GM21367 (cell line): Measurements from ENCODE around the gene SLC17A1.

Source experiments
- ATAC-seq: cut with Tn5 transposase; IDR thresholded peaks from one replicate; pipeline ENCODE4 v1.9.1; 2021; ENCODE audit not compliant: unreplicated experiment

SLC17A1 gene, protein sequence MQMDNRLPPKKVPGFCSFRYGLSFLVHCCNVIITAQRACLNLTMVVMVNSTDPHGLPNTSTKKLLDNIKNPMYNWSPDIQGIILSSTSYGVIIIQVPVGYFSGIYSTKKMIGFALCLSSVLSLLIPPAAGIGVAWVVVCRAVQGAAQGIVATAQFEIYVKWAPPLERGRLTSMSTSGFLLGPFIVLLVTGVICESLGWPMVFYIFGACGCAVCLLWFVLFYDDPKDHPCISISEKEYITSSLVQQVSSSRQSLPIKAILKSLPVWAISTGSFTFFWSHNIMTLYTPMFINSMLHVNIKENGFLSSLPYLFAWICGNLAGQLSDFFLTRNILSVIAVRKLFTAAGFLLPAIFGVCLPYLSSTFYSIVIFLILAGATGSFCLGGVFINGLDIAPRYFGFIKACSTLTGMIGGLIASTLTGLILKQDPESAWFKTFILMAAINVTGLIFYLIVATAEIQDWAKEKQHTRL

DNA sequence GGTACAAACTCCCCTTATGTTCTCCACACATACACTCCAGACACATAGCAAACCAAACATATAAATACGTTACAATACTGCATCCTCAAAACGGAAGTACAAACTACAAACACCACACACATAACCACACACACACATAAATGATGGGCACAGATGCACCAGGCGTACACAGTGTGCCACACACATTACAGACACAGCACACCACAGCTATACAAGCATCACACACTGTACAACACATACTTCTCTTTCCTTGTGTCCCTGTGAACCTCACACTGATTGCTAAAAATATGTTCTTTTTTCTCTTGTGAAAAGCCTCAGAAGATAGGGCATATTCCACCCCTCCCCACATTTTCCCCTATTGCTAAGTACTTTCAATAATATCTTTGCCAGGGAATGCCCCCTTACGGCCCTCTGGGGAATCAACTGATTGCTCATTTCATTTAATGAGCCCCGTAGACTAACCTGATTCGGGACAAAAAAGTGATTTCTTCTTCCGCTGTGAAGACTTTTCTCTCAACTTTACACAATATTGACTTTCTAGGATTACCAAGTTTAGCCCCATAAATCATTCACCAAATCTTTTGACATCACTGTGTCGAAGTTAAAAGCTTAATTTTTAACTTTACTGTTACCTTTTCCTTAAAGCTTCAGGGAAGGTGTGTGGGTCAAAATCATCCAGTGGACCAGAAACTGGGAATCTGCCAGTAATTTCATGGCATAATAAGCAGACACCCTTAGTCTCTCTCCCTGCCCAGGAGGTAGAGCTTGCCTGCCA is at the start of gene SLC17A1:
SLC17A1 (minus strand) TSS at position 521 of the 775 bp plus-strand sequence. CDS start 1,495 bp downstream, outside the sequence.
- no peak for ATAC-seq

DNA sequence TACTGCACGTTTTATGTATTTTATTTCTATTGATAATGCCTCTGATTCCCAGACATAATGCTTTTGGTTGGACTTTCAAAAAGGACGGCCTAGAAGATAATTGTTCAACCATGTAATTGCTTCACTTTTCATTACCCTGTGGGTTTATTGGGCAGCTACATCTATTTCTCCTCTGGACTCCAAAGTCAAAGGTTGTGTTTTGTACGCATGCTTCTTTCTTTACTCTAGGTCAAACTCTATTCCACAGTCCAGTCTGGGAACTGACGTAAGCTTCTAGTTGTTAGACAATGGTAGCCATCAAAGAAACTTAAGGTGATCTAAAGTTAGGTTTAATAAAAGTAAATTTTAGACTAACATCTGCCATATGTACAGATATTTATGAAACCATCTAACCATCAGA is 48.7 kb upstream of the SLC17A1 start:
- ATAC-seq, result no peak

DNA sequence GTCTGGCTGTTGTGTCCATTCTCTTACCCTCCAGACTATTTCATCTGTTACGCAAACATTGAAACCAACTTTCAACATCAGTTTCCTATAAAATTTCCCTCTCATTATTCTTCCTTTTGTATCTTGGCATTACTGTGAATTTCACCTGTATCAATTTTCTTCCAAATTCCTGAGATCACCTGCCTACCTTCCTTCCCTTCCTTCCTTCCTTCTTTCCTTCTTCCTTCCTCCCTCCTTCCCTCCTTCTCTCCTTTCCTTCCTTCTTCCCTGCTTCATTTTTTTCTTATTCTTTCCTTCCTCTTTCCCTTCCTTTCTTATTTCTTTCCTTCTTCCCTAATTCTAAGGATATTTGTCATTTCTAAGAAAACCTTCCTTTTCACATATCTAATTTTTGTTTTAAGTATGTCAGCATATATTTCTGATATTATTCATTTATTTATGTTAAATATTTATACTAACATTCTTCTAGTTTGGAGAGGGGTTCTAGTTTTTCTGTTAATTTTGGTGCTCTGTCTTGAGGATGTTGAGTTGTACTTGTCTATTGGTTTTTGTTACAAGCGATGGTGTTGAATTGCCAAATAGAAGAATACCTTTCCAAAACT is 47.0 kb upstream of the SLC17A1 start:
- ATAC-seq, result no peak

DNA sequence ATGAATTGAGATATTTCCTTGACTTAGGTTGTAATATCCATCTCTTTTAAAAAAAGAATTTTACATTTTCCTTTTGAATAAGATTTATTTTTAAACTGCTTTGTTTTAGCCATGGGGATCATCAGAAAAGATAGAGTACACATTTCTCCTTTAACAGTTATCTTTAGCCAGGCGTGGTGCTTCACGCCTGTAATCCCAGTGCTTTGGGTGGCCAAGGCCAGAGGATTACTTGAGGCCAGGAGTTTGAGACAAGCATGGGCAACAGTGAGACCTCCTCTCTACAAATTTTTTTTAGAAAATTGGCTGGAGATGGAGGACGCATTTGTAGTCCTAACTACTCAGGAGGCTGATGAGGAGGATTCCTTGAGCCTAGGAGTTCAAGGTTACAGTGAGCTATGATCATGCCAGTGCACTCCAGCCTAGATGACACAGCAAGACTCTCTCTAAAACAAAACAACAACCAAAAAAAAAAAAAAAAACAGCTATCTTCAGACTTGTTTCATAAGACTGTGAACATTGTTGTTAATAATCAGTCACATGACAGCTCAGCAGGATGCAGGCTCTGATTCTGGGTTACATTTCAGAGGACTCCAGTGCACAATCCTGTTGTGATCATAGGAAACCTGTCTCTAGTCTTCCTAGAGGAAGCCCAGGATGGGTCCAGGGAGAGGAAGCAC is 44.2 kb upstream of the SLC17A1 start:
- ATAC-seq, result no peak

DNA sequence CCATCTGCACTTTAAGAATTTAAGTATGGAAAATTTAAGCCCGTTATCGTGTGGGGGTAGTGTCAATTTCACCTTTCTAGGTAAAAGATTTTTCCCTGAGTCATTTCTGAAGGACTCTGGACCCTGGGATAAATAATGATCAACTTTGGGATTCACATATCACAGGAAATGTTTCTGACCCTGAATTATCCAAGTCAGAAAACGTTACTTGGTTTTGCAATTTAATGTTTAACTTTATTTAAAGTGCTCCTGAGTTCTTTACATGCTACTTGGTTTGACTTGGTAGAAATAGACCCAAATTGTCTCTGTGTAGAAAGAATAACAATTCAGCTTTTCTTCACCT is 43.7 kb upstream of the SLC17A1 start:
- ATAC-seq, result no peak

DNA sequence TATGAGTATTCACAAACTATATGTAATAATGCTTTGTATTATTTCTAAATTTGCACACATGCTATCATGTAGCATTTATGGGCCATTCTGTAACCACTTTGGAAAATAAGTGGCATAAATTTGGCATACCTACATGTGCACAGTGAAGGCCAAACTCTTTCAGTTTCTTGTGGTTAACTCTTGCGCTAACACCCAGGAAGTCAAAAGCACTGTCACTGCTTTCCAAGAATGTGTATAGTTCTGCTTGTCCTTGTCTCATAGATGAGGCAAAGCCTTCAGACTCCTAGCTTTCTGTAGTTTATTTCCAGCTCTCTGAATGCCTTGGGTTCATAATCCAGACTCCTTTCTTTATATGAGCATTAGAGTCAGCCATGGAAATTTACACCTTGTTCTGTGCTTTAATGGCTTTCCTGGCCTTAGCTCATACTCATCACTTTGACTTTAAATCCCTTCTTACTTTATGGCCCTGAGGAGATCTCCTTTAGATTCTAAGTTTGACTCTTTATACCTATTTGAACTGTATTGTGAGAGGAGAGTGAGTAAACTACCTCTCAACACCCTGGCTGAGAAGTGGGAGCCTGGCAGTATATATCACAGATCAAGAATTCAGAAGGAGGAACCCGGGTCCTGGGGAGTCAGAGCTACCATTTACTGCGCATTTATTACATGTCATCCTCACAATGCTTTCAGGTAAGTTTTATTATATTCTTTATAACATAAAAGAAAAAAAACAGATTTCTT is 43.1 kb upstream of the SLC17A1 start:
- no peak for ATAC-seq

DNA sequence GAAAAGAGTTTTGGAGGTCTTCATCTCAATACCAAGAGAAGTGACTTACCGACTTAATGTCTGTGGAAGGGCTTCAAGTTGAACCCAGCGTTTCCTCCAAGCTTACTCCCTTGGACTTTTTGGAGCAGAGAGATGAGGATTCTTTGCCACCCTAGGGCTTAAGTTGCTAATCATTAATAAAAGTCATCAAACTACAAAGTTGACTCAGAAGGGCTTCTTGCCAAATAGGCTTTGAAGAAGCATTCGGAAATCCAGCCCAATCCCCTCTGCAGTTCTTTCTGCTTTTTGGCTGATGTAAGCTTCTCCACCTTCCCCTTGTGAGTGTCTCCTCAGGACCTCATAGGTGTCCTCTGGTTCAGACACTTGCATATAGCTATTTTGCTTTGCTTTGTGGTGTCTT is 42.3 kb upstream of the SLC17A1 start, which contains the start of gene SLC17A3:
SLC17A3 (minus strand) TSS at position 126 of the 400 bp plus-strand sequence. CDS start 5,856 bp downstream, outside the sequence.
- ATAC-seq, result no peak

DNA sequence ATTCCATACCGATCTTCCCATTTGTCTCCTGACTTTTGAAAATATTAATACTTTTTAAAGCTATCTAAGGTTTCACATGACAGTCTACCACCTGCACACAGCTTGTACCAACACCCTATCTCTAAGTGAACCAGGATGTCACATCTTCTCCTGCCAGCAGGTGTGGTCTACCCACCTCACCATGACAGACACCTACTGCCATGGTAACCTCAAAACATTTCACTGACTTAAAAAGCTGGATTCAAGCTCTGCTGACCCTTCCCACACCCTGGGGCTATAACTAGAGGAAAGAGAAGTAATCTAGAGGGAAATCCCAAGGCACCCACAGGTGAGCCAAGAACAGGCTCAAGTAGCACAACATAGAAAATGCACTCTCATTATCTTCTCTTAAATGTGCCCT is 41.0 kb upstream of the SLC17A1 start:
- no peak for ATAC-seq

DNA sequence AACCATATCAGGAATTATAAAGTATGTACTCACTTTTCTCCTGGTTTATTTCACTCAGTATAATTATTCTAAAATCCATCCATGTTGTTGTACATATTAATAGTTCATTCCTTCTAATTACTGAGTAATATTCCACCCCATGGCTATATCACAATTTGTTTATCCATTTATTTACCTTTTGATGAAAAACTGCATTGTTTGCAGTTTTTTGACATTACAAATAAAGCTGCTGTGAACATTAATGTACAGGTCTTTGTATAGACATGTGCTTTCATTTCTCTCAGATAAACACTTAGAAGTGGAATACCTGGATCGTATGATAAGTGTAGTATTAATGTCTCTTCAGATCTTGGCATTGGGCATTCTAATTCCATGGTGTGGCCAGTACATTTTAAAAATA is 38.0 kb upstream of the SLC17A1 start:
- no peak for ATAC-seq

DNA sequence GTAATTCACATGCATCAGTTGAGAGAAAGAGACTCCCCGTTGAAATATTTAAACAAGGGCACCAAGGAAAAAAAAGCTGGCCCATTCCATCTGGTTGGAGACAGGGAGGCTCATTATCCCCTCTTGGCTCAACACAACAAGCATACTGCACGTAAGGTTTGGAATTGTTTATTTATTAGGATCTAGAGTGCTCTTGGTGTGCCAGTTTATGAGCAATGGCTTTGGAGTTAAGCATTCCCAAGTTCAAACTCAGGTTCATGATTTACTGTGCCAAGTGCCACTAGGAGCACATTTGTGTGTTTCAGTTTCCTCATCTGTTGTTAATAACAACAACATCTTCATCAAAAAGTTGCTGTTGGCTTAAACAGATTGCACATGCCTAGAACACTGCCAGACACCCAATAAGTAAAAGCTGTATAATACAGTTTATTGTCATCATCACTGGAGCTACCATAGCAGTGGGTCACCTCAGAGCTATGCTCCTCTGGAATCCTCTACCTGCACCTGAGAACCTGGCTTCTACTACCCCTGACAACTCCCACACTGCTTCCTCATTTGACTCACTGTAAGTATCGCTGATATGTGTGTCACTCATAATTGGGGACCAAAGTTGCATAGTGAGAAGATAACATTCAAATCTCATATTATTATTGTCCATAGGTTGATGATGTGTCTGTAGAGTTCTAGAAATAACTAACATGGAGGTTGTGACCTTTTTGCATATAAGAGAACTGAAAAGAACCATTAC is 36.8 kb upstream of the SLC17A1 start:
- no peak for ATAC-seq

DNA sequence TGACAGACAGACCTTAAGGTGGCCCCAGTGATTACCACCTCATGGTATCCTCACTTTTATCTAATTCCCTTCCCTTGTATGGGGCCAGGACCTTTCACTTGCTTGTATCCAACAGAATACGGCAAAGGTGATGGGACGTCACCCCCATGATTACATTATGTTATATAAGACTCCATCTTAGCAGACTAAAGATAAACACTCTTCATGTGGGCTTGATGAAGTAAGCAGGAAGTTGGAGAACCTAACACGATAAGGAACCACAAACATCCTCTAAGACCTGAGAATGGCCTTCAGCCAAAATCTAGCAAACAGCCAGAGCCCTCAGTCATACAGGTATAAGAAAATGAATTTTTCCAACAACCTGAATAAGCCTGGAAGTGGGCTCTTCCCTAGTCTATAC is 34.2 kb upstream of the SLC17A1 start:
- no peak for ATAC-seq

DNA sequence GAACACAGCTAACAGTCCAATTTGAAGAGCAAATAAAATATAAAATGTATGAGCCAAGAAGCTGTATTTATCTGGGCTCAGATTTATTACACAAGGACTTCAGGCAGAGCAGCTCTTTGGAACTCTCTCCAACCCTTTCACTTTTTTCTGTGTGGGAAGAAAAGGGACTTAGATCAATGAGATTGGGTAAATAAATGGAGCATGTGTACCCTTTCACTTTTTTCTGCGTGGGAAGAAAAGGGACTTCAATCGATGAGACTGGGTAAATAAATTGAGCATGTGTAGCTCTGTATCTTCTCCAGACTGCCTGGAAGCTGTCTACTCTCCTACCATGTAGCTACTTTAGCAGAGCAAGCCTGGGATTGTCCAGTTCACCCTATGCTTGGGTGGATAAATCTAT is 31.5 kb upstream of the SLC17A1 start:
- no peak for ATAC-seq

DNA sequence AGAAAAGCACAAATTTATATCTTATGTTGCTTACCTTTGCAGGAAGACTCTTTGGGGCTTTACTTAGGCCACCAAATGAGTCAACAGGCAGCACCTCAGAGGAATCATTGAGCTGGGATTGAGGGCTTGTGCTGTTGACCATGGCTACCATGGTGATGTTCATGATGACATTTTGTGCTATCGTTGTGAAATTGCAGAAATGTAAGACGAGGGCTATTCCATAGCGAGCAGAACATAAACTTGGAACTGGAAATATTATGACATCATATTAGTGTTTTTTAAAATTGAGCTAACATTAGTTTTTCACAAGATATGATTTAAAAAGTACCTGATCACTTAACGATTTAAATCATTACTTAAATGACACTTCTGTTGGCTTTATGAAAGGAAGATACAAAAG is 30.3 kb upstream of the SLC17A1 start:
- no peak for ATAC-seq

DNA sequence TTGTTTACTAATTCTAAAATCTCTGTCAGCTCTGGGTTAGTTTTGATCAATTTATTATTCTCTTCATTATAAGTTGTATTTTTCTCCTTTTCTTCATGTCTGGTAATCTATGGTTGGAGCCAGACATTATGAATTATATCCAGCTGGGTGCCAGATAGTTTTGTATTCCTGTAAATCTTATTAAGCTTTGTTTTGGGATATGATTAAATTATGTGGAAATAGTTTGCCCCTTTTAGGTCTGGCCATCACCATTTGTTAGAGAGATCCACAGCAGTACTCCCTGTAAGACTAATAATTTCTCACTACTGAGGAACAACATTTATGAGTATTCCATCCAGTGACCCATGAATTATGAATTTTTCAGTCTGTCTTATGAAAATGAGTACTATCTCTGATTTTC is 20.9 kb upstream of the SLC17A1 start:
- no peak for ATAC-seq

DNA sequence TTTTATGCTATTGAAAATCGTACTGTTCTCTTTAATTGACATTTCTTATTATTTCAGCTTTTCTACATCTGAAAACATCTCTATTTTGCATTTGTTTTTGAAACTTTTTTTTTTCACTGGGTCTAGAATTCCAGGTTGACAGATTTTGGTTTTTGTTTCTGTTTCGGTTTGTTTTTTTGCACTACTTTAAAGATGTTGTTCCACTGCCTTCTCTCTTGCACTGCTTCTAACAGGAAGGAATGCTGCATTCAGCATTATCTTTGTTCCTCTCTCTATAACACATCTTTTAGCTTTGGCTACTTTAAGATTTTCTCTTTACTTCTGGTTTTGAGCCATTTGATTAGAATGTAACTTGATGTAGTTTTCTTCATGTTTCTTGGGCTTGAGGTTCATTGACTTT is 20.1 kb upstream of the SLC17A1 start:
- no peak for ATAC-seq

DNA sequence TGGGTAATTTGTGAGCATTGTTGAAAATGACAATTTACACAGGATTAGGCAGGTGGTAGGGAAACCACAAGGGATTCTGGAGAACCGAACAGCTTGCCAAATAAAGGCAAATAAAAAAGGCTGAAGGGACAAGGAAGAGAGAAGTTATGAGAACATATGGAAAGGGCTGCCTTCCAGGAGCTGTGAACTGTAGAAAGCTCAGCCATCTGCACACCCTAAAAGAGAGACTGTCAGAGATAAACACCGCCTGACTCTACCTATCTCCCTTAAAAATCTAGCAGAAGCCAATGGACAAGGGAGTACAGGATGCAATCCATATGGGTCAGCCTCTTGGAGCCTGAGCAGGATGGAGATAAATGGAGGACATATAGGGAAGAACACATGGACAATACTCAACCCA is 12.7 kb upstream of the SLC17A1 start:
- ATAC-seq, result no peak

DNA sequence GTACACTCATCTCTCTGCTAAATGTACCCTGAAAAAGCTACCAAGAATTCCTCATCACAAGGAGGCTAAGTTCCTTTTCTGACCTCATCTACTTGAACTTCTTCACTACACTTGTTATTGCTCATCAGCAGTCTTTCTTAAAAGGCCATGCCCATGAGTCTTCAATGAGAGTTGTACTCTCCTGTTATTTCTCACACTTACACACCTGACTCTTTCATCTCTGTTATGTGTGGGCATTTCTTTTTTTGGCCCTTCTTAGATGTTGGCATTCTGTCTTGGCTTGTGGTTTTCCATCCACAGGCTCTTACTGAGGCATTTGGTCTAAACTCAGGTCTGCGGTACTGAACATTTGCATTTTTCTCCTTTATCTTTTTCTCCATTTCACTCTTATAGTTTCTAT is 10.7 kb upstream of the SLC17A1 start:
- no peak for ATAC-seq

DNA sequence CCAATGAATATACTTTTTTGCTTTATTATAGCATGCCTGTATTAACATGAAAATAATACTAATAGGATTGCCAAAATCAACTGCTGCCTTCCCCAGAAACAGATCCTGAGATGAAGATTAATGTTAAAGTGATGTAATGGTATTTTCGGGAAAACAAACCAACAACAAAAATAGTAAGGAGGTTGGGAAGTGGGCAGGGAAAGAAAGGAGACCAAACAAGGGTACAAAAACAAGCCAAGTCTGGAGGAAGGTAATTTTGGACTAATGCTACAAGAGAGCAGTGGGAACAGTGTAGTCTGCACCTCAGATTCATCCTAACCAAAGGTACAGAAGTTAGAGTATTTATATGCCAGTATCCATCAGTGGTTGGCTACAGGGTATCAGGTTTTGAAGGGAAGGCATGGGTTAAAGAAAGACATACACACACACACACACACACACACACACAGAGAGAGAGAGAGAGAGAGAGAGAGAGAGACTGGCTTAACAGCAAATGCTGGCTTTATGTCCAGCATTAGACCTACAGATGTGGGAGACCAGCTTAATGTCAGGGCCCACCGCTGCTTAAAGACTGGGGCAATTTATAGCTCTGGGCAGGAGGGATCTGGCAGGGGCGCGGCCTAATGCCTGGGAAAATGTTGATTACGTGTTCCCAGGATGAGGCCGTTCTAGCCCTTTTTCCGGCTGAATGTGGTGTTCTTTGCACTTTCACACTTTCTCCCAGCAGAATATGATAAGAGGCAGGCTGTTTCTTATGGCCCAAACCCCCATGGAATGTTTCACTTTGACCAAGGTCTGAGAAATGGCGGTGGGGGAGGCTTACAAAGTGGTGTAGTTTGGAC is 3.8 kb upstream of the SLC17A1 start:
- no peak for ATAC-seq

DNA sequence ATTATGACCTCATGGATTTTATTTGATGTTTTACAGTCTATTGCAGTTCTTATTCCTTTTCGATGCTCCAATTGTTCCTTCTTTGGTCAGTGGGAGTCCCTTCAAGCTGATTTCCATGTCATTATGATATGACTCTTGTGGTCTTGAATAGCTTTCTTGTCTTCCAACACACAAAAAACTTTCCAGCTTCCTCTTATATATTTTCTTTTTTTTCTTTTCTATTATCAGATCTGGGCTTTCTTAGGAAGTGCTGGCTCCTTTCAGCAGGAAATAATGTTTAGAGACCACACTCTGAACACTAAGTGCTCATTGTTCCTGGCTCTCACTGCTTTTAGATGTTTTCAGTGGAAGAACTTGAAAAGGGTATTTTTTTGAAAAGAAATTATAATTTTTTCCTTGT is 3.1 kb upstream of the SLC17A1 start:
- no peak for ATAC-seq
